Measurements from ENCODE around the gene CLMP.

GRCh38 chr11:123069908-123070821 lies 124.9 kb downstream of the CLMP start:
- TF ChIP-seq ZNF565 (CRISPR knock-in tag; conservative IDR thresholded peaks at IDR 0.05; ENCODE audit: low read depth) (no peak), ESRRG (CRISPR knock-in tag; IDR thresholded peaks at IDR 0.05) (no peak), OSR1 (CRISPR knock-in tag; IDR thresholded peaks at IDR 0.05) (no peak), PATZ1 (CRISPR knock-in tag; IDR thresholded peaks at IDR 0.05; ENCODE audit: borderline replicate concordance) (no peak), ZNF8 (CRISPR knock-in tag; IDR thresholded peaks at IDR 0.05) (no peak), CSRNP3 (CRISPR knock-in tag; IDR thresholded peaks at IDR 0.05) (no peak), GLIS3 (CRISPR knock-in tag; IDR thresholded peaks at IDR 0.05) (no peak), ZC3H10 (CRISPR knock-in tag; IDR thresholded peaks at IDR 0.05) (no peak), ZFP3 (CRISPR knock-in tag; IDR thresholded peaks at IDR 0.05) (no peak), ZNF70 (CRISPR knock-in tag; IDR thresholded peaks at IDR 0.05) (no peak), ZFP30 (CRISPR knock-in tag; IDR thresholded peaks at IDR 0.05) (no peak), ISL1 (CRISPR knock-in tag; IDR thresholded peaks at IDR 0.05) (no peak)

Data from SK-N-SH treated with all-trans-retinoic acid at 6 μM for 48 hours (cell line).